ENCODE results near the gene CELF2. TPM values are rescaled to one million over a fixed set of nuclear protein-coding genes. Genes with fewer than 3 reads are reported as not detected.

The CELF2 gene
- total RNA-seq, 4 donors from 2014 or later = 28.7 to 55.4 (median 35.0) TPM

DNA sequence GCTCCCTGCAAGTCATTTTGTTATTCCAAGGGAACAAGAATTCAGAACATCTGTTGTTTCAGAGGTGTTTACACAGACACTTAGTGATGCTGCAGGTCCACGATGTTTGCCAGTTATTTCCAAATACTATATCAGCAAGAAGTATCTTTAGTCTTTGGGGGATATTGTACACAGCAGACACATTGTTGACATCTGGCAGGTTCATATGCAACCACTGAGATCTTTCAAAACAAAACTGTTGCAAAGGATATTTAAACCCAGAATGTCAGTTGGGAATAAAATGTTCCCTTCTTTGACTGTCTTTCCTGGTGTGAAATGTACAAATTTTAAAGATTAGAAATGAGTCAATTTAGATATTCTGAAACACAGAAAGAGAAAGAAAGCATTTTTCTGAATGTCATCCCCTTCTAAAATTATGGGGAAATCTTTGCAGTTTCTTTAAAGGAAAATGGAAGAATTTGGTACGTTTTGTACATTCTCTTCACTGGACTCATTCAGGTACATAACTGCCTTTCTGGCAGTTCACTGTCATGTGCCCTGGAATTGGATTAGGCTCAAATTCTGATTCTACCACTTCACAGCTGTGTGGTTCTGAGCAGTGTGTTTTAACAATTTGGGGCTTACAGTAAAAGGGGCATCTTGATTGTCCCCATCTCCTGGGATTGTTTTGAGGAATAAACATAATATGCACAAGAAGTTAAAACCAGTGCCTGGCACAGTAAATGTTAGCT is 40.3 kb upstream of the CELF2 start:
- Histone ChIP-seq H3K36me3 (no peaks in the 10 kb centered on the region), H3K4me3 (replicated peaks in 1 of 3) (no peak overlapping the region), H3K9me3 (no peaks in the 10 kb centered on the region), H3K27me3 (no peaks in the 10 kb centered on the region), H3K27ac (no peak overlapping the region), H3K4me1 (no peaks in the 10 kb centered on the region)
- no peak for TF ChIP-seq POLR2A (IDR thresholded peaks at IDR 0.05)
- TF ChIP-seq, protein P1, sequence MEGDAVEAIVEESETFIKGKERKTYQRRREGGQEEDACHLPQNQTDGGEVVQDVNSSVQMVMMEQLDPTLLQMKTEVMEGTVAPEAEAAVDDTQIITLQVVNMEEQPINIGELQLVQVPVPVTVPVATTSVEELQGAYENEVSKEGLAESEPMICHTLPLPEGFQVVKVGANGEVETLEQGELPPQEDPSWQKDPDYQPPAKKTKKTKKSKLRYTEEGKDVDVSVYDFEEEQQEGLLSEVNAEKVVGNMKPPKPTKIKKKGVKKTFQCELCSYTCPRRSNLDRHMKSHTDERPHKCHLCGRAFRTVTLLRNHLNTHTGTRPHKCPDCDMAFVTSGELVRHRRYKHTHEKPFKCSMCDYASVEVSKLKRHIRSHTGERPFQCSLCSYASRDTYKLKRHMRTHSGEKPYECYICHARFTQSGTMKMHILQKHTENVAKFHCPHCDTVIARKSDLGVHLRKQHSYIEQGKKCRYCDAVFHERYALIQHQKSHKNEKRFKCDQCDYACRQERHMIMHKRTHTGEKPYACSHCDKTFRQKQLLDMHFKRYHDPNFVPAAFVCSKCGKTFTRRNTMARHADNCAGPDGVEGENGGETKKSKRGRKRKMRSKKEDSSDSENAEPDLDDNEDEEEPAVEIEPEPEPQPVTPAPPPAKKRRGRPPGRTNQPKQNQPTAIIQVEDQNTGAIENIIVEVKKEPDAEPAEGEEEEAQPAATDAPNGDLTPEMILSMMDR (IDR thresholded peaks at IDR 0.05) = no peak
- WGBS, 2 donors = 39 to 44% methylated on average over 2 of the region's 2 CpGs
- DNase-seq = no peak
- intact Hi-C loops (cut with DNase I) = no loop called here

DNA sequence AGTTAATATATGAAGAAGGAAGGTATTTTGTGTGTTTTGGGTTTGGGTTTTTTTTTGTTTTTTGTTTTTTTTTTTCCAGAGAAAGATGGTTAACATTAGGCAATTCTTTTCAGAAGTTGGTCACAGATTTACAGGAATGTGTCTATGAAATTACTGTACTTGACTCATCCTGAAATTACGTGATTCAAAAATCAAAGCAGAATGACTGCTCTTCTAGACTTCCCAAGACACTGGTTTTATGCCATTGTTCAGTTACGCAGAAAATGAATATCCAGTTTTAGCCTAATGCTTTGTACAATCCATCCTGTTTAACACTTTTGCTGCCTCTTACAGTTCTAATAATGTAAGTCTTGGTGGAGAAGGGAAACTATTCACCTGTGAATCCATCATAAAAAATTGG is 39.7 kb upstream of the CELF2 start:
- no peak overlapping the region for H3K27ac ChIP-seq
- intact Hi-C loops (cut with DNase I) = no loop called here
- TF ChIP-seq, protein P1 (IDR thresholded peaks at IDR 0.05) = no peak
- TF ChIP-seq POLR2A (IDR thresholded peaks at IDR 0.05) = no peak
- H3K9me3 ChIP-seq = no peaks in the 10 kb centered on the region
- no peaks in the 10 kb centered on the region for H3K27me3 ChIP-seq
- no peaks in the 10 kb centered on the region for H3K36me3 ChIP-seq
- H3K4me3 ChIP-seq (replicated peaks in 1 of 3) = no peak overlapping the region
- DNase-seq = no peak
- 89 to 92% methylated on average over 2 of the region's 2 CpGs for WGBS, 2 donors
- H3K4me1 ChIP-seq = no peaks in the 10 kb centered on the region

DNA sequence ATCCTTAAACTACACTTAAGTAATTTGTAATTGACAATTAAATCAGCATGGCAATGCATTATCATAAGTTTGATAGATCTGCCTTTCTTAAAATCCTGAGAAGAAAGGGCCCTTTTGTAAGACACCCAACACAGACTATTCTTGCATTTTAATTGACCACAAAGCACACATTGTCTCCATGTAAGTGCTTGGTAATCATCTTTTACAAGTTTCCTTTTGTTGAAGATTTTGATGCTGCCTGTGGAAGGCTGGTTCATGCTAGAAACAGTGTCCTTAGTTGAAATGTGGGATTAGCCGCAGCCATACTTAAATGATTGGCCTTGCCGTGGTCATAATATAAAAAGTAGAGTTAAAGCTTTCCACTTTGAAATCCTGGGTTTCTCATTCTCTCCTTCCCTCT is 32.3 kb upstream of the CELF2 start:
- no peaks in the 10 kb centered on the region for H3K9me3 ChIP-seq
- no peaks in the 10 kb centered on the region for H3K27me3 ChIP-seq
- no peak overlapping the region for H3K4me3 ChIP-seq (replicated peaks in 1 of 3)
- H3K4me1 ChIP-seq = no peaks in the 10 kb centered on the region
- H3K27ac ChIP-seq = no peak overlapping the region
- 88 to 97% methylated on average over 2 of the region's 2 CpGs for WGBS, 2 donors
- TF ChIP-seq POLR2A (IDR thresholded peaks at IDR 0.05) = no peak
- TF ChIP-seq, protein P1 (IDR thresholded peaks at IDR 0.05) = no peak
- H3K36me3 ChIP-seq = no peaks in the 10 kb centered on the region
- DNase-seq = no peak
- intact Hi-C loops (cut with DNase I) = no loop called here

DNA sequence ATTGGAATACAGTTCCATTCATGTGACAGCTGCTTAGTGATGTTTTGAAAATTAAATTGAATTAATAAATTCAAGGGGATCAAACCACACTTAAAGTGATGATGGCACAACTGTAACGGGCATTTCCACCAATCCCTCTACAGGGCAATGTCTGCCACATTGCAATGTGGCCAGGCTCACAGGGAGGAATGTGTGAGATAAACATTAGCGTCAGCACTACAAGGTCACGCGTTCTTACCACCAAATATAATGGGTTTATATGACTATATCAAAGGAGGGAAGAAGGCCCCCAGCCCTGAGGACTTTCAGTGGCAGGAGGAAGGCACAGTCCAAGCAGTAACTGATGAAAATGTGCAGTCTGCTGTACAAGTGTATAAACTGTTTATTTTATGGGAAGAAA is 31.1 kb upstream of the CELF2 start:
- Histone ChIP-seq H3K27ac (no peak overlapping the region), H3K27me3 (no peaks in the 10 kb centered on the region), H3K9me3 (no peaks in the 10 kb centered on the region), H3K36me3 (no peaks in the 10 kb centered on the region), H3K4me1 (no peaks in the 10 kb centered on the region), H3K4me3 (replicated peaks in 1 of 3) (no peak overlapping the region)
- DNase-seq = no peak
- 93 to 96% methylated on average over 4 of the region's 4 CpGs for WGBS, 2 donors
- no peak for TF ChIP-seq POLR2A (IDR thresholded peaks at IDR 0.05)
- TF ChIP-seq, protein P1 (IDR thresholded peaks at IDR 0.05) = no peak
- intact Hi-C loops (cut with DNase I) = no loop called here

DNA sequence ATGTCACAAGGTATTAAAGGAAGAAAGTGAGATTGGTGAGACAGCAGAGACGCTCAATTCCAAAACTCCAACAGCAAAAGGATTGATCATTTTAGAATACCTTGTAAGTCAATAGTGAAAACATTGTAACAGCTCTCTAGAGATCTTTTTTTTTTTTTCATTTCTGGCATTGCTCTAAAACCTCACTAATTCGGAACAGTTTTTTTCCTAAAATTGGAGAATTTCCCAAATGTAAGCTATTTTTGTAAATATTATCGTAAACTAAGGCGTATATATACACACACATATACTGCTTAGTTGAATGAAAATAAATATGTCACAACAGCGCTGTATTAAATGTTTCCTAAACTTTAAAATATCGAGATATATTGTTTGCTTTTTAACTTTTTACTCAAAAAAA is 30.6 kb upstream of the CELF2 start:
- no peak for DNase-seq
- intact Hi-C loops (cut with DNase I) = no loop called here
- Histone ChIP-seq H3K9me3 (no peaks in the 10 kb centered on the region), H3K27ac (no peak overlapping the region), H3K27me3 (no peaks in the 10 kb centered on the region), H3K4me1 (no peaks in the 10 kb centered on the region), H3K4me3 (replicated peaks in 1 of 3) (no peak overlapping the region), H3K36me3 (no peaks in the 10 kb centered on the region)
- TF ChIP-seq, protein P1 (IDR thresholded peaks at IDR 0.05) = no peak
- TF ChIP-seq POLR2A (IDR thresholded peaks at IDR 0.05) = no peak
- 94 to 96% methylated on average over 6 of the region's 6 CpGs for WGBS, 2 donors

Data from thyroid gland (tissue), 4 donors.